ENCODE data around the gene DUSP12. TPM values are rescaled to one million over a fixed set of nuclear protein-coding genes. Genes with fewer than 3 reads are reported as not detected.
A peak's percentile ranks its signal among the peaks of the same experiment; 100 is the strongest.

DUSP12 gene
- total RNA-seq, 4 donors from 2014 or later: 7.7 to 23.1 (median 16.3) TPM

GRCh38 chr1:161770250-161770649, 20.7 kb downstream of the DUSP12 start:
- no peak for DNase-seq
- no peak overlapping the region for H3K27ac ChIP-seq
- no peak for TF ChIP-seq POLR2A (IDR thresholded peaks at IDR 0.05)
- TF ChIP-seq, protein P1, sequence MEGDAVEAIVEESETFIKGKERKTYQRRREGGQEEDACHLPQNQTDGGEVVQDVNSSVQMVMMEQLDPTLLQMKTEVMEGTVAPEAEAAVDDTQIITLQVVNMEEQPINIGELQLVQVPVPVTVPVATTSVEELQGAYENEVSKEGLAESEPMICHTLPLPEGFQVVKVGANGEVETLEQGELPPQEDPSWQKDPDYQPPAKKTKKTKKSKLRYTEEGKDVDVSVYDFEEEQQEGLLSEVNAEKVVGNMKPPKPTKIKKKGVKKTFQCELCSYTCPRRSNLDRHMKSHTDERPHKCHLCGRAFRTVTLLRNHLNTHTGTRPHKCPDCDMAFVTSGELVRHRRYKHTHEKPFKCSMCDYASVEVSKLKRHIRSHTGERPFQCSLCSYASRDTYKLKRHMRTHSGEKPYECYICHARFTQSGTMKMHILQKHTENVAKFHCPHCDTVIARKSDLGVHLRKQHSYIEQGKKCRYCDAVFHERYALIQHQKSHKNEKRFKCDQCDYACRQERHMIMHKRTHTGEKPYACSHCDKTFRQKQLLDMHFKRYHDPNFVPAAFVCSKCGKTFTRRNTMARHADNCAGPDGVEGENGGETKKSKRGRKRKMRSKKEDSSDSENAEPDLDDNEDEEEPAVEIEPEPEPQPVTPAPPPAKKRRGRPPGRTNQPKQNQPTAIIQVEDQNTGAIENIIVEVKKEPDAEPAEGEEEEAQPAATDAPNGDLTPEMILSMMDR (IDR thresholded peaks at IDR 0.05): no peak
- H3K36me3 ChIP-seq: no peaks in the 10 kb centered on the region
- peaks cover 0 to 12% (median 0%) of the 10 kb centered on the region in 4 donors for H3K4me1 ChIP-seq
- no peaks in the 10 kb centered on the region for H3K9me3 ChIP-seq
- H3K4me3 ChIP-seq: no peak overlapping the region
- H3K27me3 ChIP-seq: no peaks in the 10 kb centered on the region

GRCh38 chr1:161771161-161771560, 21.6 kb downstream of the DUSP12 start:
- TF ChIP-seq POLR2A (IDR thresholded peaks at IDR 0.05): no peak
- TF ChIP-seq, protein P1 (IDR thresholded peaks at IDR 0.05): no peak
- H3K27ac ChIP-seq: no peak overlapping the region
- H3K4me3 ChIP-seq: no peak overlapping the region
- H3K36me3 ChIP-seq: no peaks in the 10 kb centered on the region
- peaks cover 0 to 12% (median 0%) of the 10 kb centered on the region in 4 donors for H3K4me1 ChIP-seq
- H3K9me3 ChIP-seq: no peaks in the 10 kb centered on the region
- no peak for DNase-seq
- no peaks in the 10 kb centered on the region for H3K27me3 ChIP-seq

- peaks cover 0 to 10% (median 0%) of the 10 kb centered on the region in 4 donors for H3K4me1 ChIP-seq
- no peaks in the 10 kb centered on the region for H3K27me3 ChIP-seq
- TF ChIP-seq POLR2A (IDR thresholded peaks at IDR 0.05): no peak
- TF ChIP-seq, protein P1 (IDR thresholded peaks at IDR 0.05): no peak
- peak overlapping the region in 1 of 4 donors; percentile 27 for H3K27ac ChIP-seq
- no peaks in the 10 kb centered on the region for H3K36me3 ChIP-seq
- H3K9me3 ChIP-seq: no peaks in the 10 kb centered on the region
- H3K4me3 ChIP-seq: no peak overlapping the region
- no peak for DNase-seq
Measured at GRCh38 chr1:161771973-161772372, 22.4 kb downstream of the DUSP12 start.

DNA sequence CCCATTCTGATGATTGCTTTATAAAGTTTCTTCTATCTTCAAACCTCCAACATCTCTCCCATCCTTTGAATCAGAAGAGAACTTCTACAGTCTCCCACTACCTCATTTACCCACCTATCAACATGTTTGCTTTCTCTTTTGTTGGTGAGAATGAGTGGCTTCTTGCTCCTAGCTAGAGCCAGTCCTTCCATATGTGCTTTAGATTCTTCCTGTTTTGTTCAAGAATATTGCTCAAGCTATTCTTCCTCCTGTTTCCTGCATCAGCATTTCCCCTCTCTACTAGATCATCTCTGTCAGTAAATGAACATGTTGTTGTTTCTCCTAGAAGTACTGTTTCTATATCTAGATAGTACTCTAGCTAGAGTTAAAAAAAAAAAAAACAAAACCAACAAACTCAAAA, 22.8 kb downstream of the DUSP12 start:
- TF ChIP-seq POLR2A (IDR thresholded peaks at IDR 0.05): no peak
- TF ChIP-seq, protein P1 (IDR thresholded peaks at IDR 0.05): no peak

GRCh38 chr1:161773791-161774190, 24.2 kb downstream of the DUSP12 start:
- H3K27me3 ChIP-seq: no peaks in the 10 kb centered on the region
- TF ChIP-seq, protein P1 (IDR thresholded peaks at IDR 0.05): no peak
- TF ChIP-seq POLR2A (IDR thresholded peaks at IDR 0.05): no peak
- no peak for DNase-seq
- no peaks in the 10 kb centered on the region for H3K36me3 ChIP-seq
- H3K27ac ChIP-seq: no peak overlapping the region
- H3K4me1 ChIP-seq: no peaks in the 10 kb centered on the region
- no peaks in the 10 kb centered on the region for H3K9me3 ChIP-seq
- H3K4me3 ChIP-seq: no peak overlapping the region

More for the DNA sequence above, 22.8 kb downstream of the DUSP12 start:
- Histone ChIP-seq H3K27me3 (no peaks in the 10 kb centered on the region), H3K4me1 (peaks cover 0 to 8% (median 0%) of the 10 kb centered on the region in 4 donors), H3K4me3 (no peak overlapping the region), H3K36me3 (no peaks in the 10 kb centered on the region), H3K9me3 (no peaks in the 10 kb centered on the region), H3K27ac (peak overlapping the region in 1 of 4 donors; percentile 27)
- no peak for DNase-seq

DNA sequence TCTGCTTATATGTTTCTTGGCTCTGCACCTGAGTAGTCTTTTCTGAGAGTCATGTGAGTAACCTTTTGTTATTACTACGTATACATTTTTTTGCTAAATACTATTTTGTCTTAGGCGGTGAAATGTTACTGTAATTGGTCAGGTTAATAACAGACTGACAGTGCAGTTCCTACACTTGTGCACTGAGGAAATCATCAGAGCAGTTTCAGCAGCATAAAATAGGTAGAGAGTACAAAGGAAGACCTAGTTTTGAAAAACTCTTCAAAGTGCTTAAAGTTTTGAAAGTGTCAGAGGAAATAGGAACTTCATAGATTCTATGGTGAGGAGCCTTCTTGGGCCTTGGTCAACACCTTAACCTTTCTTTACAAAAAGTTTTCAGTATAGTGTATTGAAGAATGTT, 27.7 kb downstream of the DUSP12 start:
- H3K4me1 ChIP-seq: no peaks in the 10 kb centered on the region
- H3K4me3 ChIP-seq: no peak overlapping the region
- H3K36me3 ChIP-seq: peaks cover 0 to 4% (median 0%) of the 10 kb centered on the region in 3 donors
- TF ChIP-seq, protein P1 (IDR thresholded peaks at IDR 0.05): no peak
- TF ChIP-seq POLR2A (IDR thresholded peaks at IDR 0.05): no peak
- H3K27ac ChIP-seq: no peak overlapping the region
- DNase-seq: no peak
- no peaks in the 10 kb centered on the region for H3K27me3 ChIP-seq
- H3K9me3 ChIP-seq: no peaks in the 10 kb centered on the region

Data from Peyer's patch (tissue), 4 donors.